Mesothelial cell of epicardium (in vitro differentiated cells): ENCODE data around the gene DNAAF6. TPM values are rescaled to one million over a fixed set of nuclear protein-coding genes. Genes with fewer than 3 reads are reported as not detected.
"Not testable (repeated sequence)": the region's sequence is repeated elsewhere in the genome, so short reads cannot be mapped to it uniquely, and the experiment has no call there.

Experiments
- DNase-seq, 2 experiments: peaks; one replicate each; pipeline ENCODE4 v3.0.0; 2021; ENCODE audit warnings: low spot score in 2 of 2; ENCODE audit not compliant: unreplicated experiment in 2 of 2
- H3K27ac Mint-ChIP-seq: 2 replicates; pipeline ENCODE4 v1.8.0; 2021; ENCODE audit warnings: mixed read lengths
- H3K27me3 Mint-ChIP-seq: 2 replicates; pipeline ENCODE4 v1.8.0; 2021; ENCODE audit warnings: low read depth, mixed read lengths
- H3K36me3 Mint-ChIP-seq: 2 replicates; pipeline ENCODE4 v1.8.0; 2021; ENCODE audit warnings: mixed read lengths
- H3K4me1 Mint-ChIP-seq: 2 replicates; pipeline ENCODE4 v1.8.0; 2021; ENCODE audit warnings: mixed read lengths
- H3K4me3 Mint-ChIP-seq: 2 replicates; pipeline ENCODE4 v1.8.0; 2021; ENCODE audit warnings: mild to moderate bottlenecking, moderate library complexity, mixed read lengths
- H3K9me3 Mint-ChIP-seq: 2 replicates; pipeline ENCODE4 v1.8.0; 2021; ENCODE audit warnings: mixed read lengths
- total RNA-seq: library from RNA; stranded (reverse); gene quantifications from 3 replicates; pipeline ENCODE4 v1.2.1, GENCODE V29; 2021
- TF ChIP-seq, protein P1 (sequence below): fragments of 200-600 bp; sonication (generic); IDR thresholded peaks from one replicate; pipeline ENCODE4 v1.5.0; 2021; ENCODE audit warnings: antibody characterized with exemption; ENCODE audit not compliant: unreplicated experiment

Gene DNAAF6
- total RNA-seq, result not detected in 3 replicates

DNA sequence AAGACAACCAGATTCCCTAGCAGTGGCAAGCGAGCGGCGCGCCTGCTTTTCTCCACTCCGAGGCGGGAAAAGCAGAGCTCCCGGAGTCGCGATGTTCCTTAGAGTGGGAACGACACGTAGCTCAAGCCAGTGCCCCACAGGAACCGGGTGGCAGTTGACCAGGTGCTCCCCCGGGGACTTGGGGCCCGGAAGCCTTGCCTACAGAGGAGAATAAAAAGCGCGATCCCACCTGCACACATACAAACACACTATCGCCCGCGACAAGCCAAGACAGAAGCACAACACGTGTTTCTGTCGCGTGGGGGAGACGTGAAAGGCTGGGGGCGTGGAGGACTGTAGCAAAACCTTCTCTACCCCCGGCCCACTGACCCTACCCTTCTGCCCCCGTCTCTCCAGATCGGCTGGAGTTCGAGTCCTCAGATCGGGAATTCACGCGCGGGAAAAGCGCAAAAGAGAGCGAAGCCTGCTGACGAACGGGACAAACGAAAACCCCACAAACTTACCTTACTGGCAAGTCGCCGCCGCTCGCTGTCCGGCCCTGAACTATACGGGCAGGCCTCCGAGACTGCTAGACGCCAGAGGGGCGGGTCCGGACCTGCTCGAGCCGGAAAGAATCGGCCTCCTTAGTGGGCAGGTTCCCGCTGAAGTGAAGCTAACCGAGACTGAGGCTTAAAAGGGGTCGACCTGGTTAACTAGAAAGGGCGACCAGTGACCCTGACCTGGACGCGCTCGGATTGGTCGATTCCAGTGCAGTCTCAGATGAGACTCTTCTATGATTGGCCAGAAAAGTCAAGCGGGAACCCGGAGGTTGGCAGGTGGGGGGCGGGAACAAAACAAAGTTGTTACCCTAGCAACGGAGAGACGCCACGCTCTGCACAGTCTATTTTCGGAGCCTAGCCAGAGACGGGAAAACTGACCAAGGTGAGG lies at the start of gene DNAAF6, which contains the start of gene NUP62CL:
Gene DNAAF6, plus strand, starts transcription at position 842 of the 927 bp plus-strand sequence. CDS start 6,265 bp downstream, outside the sequence.
Gene NUP62CL, minus strand, starts transcription at position 664 of the 927 bp plus-strand sequence. CDS start 31,287 bp downstream, outside the sequence.
- Mint-ChIP-seq H3K4me3 (peak within 1 kb of the TSS; percentile 79), H3K36me3 (no peaks in the 10 kb centered on the region), H3K27me3 (no peaks in the 10 kb centered on the region), H3K9me3 (peaks cover 5% of the 10 kb centered on the region), H3K4me1 (peaks cover 6% of the 10 kb centered on the region), H3K27ac (peak within 1 kb of the TSS; percentile 64)
- DNase-seq, result peak; percentile 23 to 69
- TF ChIP-seq, protein P1, sequence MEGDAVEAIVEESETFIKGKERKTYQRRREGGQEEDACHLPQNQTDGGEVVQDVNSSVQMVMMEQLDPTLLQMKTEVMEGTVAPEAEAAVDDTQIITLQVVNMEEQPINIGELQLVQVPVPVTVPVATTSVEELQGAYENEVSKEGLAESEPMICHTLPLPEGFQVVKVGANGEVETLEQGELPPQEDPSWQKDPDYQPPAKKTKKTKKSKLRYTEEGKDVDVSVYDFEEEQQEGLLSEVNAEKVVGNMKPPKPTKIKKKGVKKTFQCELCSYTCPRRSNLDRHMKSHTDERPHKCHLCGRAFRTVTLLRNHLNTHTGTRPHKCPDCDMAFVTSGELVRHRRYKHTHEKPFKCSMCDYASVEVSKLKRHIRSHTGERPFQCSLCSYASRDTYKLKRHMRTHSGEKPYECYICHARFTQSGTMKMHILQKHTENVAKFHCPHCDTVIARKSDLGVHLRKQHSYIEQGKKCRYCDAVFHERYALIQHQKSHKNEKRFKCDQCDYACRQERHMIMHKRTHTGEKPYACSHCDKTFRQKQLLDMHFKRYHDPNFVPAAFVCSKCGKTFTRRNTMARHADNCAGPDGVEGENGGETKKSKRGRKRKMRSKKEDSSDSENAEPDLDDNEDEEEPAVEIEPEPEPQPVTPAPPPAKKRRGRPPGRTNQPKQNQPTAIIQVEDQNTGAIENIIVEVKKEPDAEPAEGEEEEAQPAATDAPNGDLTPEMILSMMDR, result no peak

DNA sequence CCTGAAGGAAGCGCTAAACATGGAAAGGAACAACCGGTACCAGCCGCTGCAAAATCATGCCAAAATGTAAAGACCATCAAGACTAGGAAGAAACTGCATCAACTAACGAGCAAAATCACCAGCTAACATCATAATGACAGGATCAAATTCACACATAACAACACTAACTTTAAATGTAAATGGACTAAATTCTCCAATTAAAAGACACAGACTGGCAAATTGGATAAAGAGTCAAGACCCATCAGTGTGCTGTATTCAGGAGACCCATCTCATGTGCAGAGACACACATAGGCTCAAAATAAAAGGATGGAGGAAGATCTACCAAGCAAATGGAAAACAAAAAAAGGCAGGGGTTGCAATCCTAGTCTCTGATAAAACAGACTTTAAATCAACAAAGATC lies 48.8 kb upstream of the DNAAF6 start:
- not testable (repeated sequence) for H3K27ac Mint-ChIP-seq, H3K36me3 Mint-ChIP-seq

DNA sequence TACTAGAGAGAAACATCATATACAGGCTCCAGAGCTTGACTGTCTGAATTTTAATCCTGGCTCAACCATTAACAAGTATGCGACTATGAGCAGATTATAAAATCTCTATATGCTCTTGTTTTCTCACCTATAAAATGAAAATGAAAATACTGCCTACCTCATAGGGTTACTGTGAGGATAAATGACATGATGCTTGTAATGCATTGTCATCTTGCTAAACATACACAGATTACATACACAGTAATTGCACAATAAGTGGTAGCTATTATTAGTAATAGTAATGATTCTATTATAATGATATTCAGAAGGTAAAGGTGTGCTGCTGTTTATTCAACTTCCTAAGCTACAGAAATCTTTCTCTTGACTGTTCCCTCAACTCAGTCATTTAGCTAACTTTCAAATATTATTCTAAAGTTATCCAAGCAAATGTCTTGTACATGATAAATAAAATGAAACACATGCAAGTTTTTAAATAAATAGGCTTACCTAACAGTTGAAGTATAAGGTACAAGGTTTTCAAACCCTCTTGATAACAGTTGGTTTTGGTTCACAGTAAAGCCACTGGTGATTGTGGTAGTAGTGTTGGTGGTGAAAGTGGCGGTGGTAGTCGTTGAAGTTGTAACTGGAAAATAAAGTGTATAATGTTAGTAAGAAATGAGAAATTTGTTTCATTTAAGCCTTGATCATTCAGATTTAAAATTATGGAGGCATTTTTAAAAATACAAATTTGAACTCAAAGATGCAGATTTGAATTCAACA lies 39.1 kb upstream of the DNAAF6 start:
- Mint-ChIP-seq H3K36me3 (peaks cover 5% of the 10 kb centered on the region), H3K9me3 (peaks cover 40% of the 10 kb centered on the region), H3K27me3 (no peaks in the 10 kb centered on the region)

More for the DNA sequence above, 48.8 kb upstream of the DNAAF6 start:
- not testable (repeated sequence) for H3K27me3 Mint-ChIP-seq, H3K4me1 Mint-ChIP-seq, DNase-seq, H3K4me3 Mint-ChIP-seq
- peaks cover 17% of the 10 kb centered on the region for H3K9me3 Mint-ChIP-seq

DNA sequence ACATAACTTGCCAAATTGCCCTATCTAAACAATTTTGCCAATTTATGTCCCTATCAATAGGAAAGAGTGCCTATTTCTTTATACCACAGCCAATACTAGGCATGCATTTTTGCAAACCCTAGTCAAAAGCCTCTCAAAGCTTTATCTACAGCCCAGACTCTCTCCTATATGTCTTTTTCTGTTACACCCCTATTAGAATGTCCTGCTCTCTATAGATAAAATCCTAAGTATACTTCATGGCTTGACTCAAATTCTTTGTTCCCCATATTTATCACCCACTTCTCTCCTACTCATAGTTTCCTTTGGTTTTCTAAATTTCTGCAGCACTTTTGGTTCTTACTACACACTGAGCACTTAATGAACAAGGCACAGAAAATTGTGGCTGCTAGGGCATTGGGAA lies 38.2 kb upstream of the DNAAF6 start:
- Mint-ChIP-seq H3K4me3 (no peak overlapping the region), H3K27ac (no peak overlapping the region), H3K27me3 (no peaks in the 10 kb centered on the region), H3K4me1 (no peaks in the 10 kb centered on the region), H3K36me3 (peaks cover 5% of the 10 kb centered on the region), H3K9me3 (peaks cover 35% of the 10 kb centered on the region)
- TF ChIP-seq, protein P1, result no peak
- DNase-seq, result no peak

More for the DNA sequence above, 39.1 kb upstream of the DNAAF6 start:
- Mint-ChIP-seq H3K4me3 (no peak overlapping the region), H3K27ac (no peak overlapping the region), H3K4me1 (no peaks in the 10 kb centered on the region)
- TF ChIP-seq, protein P1, result no peak
- DNase-seq, result no peak

DNA sequence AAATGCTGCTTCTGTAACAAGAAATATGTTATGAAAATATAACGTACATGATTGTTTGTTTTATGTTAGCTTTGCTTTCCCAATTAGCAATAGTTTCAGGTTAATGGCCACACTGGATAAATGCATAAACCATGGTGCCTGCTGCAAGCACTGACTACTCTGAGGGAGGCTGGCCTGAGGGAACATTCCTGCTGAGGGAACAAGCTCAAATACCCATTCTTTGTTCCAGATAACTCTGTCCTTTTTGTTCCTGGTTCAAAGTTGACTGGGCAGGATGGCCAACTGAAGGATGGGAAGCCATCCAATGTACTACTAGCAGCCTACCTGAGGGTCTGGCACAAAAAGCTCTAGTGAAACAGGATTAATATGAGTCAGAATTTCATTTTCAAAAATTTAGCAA lies 37.7 kb upstream of the DNAAF6 start:
- H3K27ac Mint-ChIP-seq, result no peak overlapping the region
- H3K9me3 Mint-ChIP-seq, result peaks cover 31% of the 10 kb centered on the region
- H3K4me3 Mint-ChIP-seq, result no peak overlapping the region
- peaks cover 5% of the 10 kb centered on the region for H3K36me3 Mint-ChIP-seq
- no peaks in the 10 kb centered on the region for H3K27me3 Mint-ChIP-seq
- TF ChIP-seq, protein P1, result no peak
- no peak for DNase-seq
- H3K4me1 Mint-ChIP-seq, result no peaks in the 10 kb centered on the region
